Activated T-cell treated with anti-CD3 and anti-CD28 coated beads, Interleukin-2, amount 50 U/mL, for 72 hours (primary cell): Measurements from ENCODE around the gene ANKH. TPM values are rescaled to one million over a fixed set of nuclear protein-coding genes. Genes with fewer than 3 reads are reported as not detected.

Experiments
- ATAC-seq, 2 donors: fragments of 150-1000 bp; cut with Tn5 transposase; replicated peaks in 1 of 2; 2 replicates each; pipeline ENCODE4 v1.10.0; 2021; ENCODE audit warnings: moderate library complexity in 2 of 2, mild to moderate bottlenecking in 1 of 2
- DNase-seq, 2 donors: peaks; one replicate each; pipeline ENCODE4 v3.0.0; 2021 to 2022; ENCODE audit warnings: mixed read lengths in 1 of 2
- H3K27ac Mint-ChIP-seq: one replicate; pipeline ENCODE4 v1.8.0; 2022; ENCODE audit warnings: mild to moderate bottlenecking, moderate library complexity, mixed read lengths
- H3K27me3 Mint-ChIP-seq: one replicate; pipeline ENCODE4 v1.8.0; 2022; ENCODE audit warnings: low read depth, mixed read lengths
- H3K36me3 Mint-ChIP-seq, 2 donors: one replicate each; pipeline ENCODE4 v1.8.0; 2022; ENCODE audit warnings: mixed read lengths in 2 of 2, mild to moderate bottlenecking in 1 of 2; ENCODE audit not compliant: insufficient read depth in 2 of 2
- H3K4me1 Mint-ChIP-seq: one replicate; pipeline ENCODE4 v1.8.0; 2022; ENCODE audit warnings: low read depth, mixed read lengths
- H3K4me3 Mint-ChIP-seq, 2 donors: one replicate each; pipeline ENCODE4 v1.8.0; 2022; ENCODE audit warnings: mild to moderate bottlenecking in 2 of 2, mixed read lengths in 2 of 2, moderate library complexity in 2 of 2
- H3K9me3 Mint-ChIP-seq, 2 donors: one replicate each; pipeline ENCODE4 v1.8.0; 2022; ENCODE audit warnings: mixed read lengths in 2 of 2
- total RNA-seq, 2 donors: library from RNA; stranded (reverse); gene quantifications; one replicate each; pipeline ENCODE4 v1.2.3, GENCODE V29; 2022

The ANKH gene
- total RNA-seq, 2 donors from 2014 or later, result 86.3 to 103 TPM

- peaks cover 7% of the 10 kb centered on the region for H3K4me1 Mint-ChIP-seq
- DNase-seq (no peak), ATAC-seq (no peak)
- H3K27ac Mint-ChIP-seq, result no peak overlapping the region
- peaks cover 5 to 7% of the 10 kb centered on the region in 2 donors for H3K36me3 Mint-ChIP-seq
- no peak overlapping the region for H3K4me3 Mint-ChIP-seq
- H3K9me3 Mint-ChIP-seq, result no peaks in the 10 kb centered on the region
- no peaks in the 10 kb centered on the region for H3K27me3 Mint-ChIP-seq
These were observed 123.2 kb downstream of the ANKH start for GRCh38 chr5:14748180-14748900.

- peak; percentile 6 to 23 for DNase-seq
- Mint-ChIP-seq H3K36me3 (peaks cover 2 to 4% of the 10 kb centered on the region in 2 donors), H3K27me3 (no peaks in the 10 kb centered on the region), H3K27ac (no peak overlapping the region), H3K4me1 (peaks cover 24% of the 10 kb centered on the region), H3K4me3 (no peak overlapping the region), H3K9me3 (no peaks in the 10 kb centered on the region)
- ATAC-seq, result peak; percentile 65 to 81
These were observed 125.8 kb downstream of the ANKH start for GRCh38 chr5:14745753-14746152.

- ATAC-seq (no peak), DNase-seq (no peak)
- no peaks in the 10 kb centered on the region for H3K9me3 Mint-ChIP-seq
- no peak overlapping the region for H3K4me3 Mint-ChIP-seq
- H3K27ac Mint-ChIP-seq, result no peak overlapping the region
- peaks cover 24% of the 10 kb centered on the region for H3K4me1 Mint-ChIP-seq
- H3K27me3 Mint-ChIP-seq, result no peaks in the 10 kb centered on the region
- peaks cover 2 to 4% of the 10 kb centered on the region in 2 donors for H3K36me3 Mint-ChIP-seq
These were observed 126.4 kb downstream of the ANKH start for GRCh38 chr5:14745188-14745563.

- ATAC-seq (no peak), DNase-seq (no peak)
- H3K27ac Mint-ChIP-seq, result no peak overlapping the region
- peaks cover 24% of the 10 kb centered on the region for H3K4me1 Mint-ChIP-seq
- H3K4me3 Mint-ChIP-seq, result no peak overlapping the region
- no peaks in the 10 kb centered on the region for H3K27me3 Mint-ChIP-seq
- no peaks in the 10 kb centered on the region for H3K9me3 Mint-ChIP-seq
- peaks cover 2 to 4% of the 10 kb centered on the region in 2 donors for H3K36me3 Mint-ChIP-seq
These were observed 127.0 kb downstream of the ANKH start for GRCh38 chr5:14744296-14745187.

GRCh38 chr5:14743601-14744295 lies 127.8 kb downstream of the ANKH start:
- H3K4me1 Mint-ChIP-seq, result peaks cover 24% of the 10 kb centered on the region
- ATAC-seq, result no peak
- no peak overlapping the region for H3K4me3 Mint-ChIP-seq
- H3K9me3 Mint-ChIP-seq, result no peaks in the 10 kb centered on the region
- H3K27ac Mint-ChIP-seq, result no peak overlapping the region
- no peak for DNase-seq
- no peaks in the 10 kb centered on the region for H3K27me3 Mint-ChIP-seq
- H3K36me3 Mint-ChIP-seq, result peaks cover 2 to 4% of the 10 kb centered on the region in 2 donors

- Mint-ChIP-seq H3K27me3 (no peaks in the 10 kb centered on the region), H3K27ac (peak overlapping the region; percentile 2), H3K4me3 (no peak overlapping the region), H3K36me3 (peaks cover 2 to 4% of the 10 kb centered on the region in 2 donors), H3K9me3 (no peaks in the 10 kb centered on the region), H3K4me1 (peaks cover 24% of the 10 kb centered on the region)
- no peak for ATAC-seq
- DNase-seq, result no peak
These were observed 129.1 kb downstream of the ANKH start for GRCh38 chr5:14742498-14742897.

- no peak overlapping the region for H3K4me3 Mint-ChIP-seq
- DNase-seq (peak in 1 of 2 donors; percentile 7), ATAC-seq (peak; percentile 47 to 59)
- peaks cover 2 to 4% of the 10 kb centered on the region in 2 donors for H3K36me3 Mint-ChIP-seq
- H3K4me1 Mint-ChIP-seq, result peaks cover 24% of the 10 kb centered on the region
- no peaks in the 10 kb centered on the region for H3K9me3 Mint-ChIP-seq
- H3K27ac Mint-ChIP-seq, result no peak overlapping the region
- H3K27me3 Mint-ChIP-seq, result no peaks in the 10 kb centered on the region
These were observed 129.7 kb downstream of the ANKH start for GRCh38 chr5:14741801-14742440.

GRCh38 chr5:14741131-14741530 lies 130.4 kb downstream of the ANKH start:
- H3K36me3 Mint-ChIP-seq, result peaks cover 2 to 6% of the 10 kb centered on the region in 2 donors
- no peak overlapping the region for H3K27ac Mint-ChIP-seq
- H3K4me1 Mint-ChIP-seq, result peaks cover 24% of the 10 kb centered on the region
- no peak overlapping the region for H3K4me3 Mint-ChIP-seq
- no peaks in the 10 kb centered on the region for H3K9me3 Mint-ChIP-seq
- no peak for ATAC-seq
- no peak for DNase-seq
- no peaks in the 10 kb centered on the region for H3K27me3 Mint-ChIP-seq

GRCh38 chr5:14739981-14740380 lies 131.6 kb downstream of the ANKH start:
- ATAC-seq, result no peak
- Mint-ChIP-seq H3K36me3 (peaks cover 0 to 6% of the 10 kb centered on the region in 2 donors), H3K27ac (no peak overlapping the region), H3K4me1 (peaks cover 24% of the 10 kb centered on the region), H3K9me3 (no peaks in the 10 kb centered on the region), H3K4me3 (no peak overlapping the region), H3K27me3 (no peaks in the 10 kb centered on the region)
- DNase-seq, result no peak

GRCh38 chr5:14739538-14739937 lies 132.0 kb downstream of the ANKH start:
- H3K27me3 Mint-ChIP-seq, result no peaks in the 10 kb centered on the region
- no peak for ATAC-seq
- no peak for DNase-seq
- H3K9me3 Mint-ChIP-seq, result no peaks in the 10 kb centered on the region
- H3K4me1 Mint-ChIP-seq, result peaks cover 23% of the 10 kb centered on the region
- H3K27ac Mint-ChIP-seq, result no peak overlapping the region
- H3K4me3 Mint-ChIP-seq, result no peak overlapping the region
- peaks cover 0 to 6% of the 10 kb centered on the region in 2 donors for H3K36me3 Mint-ChIP-seq

GRCh38 chr5:14738050-14738449 lies 133.5 kb downstream of the ANKH start:
- Mint-ChIP-seq H3K27me3 (no peaks in the 10 kb centered on the region), H3K4me1 (peaks cover 16% of the 10 kb centered on the region), H3K4me3 (no peak overlapping the region), H3K27ac (no peak overlapping the region), H3K9me3 (no peaks in the 10 kb centered on the region), H3K36me3 (peaks cover 0 to 4% of the 10 kb centered on the region in 2 donors)
- no peak for ATAC-seq
- no peak for DNase-seq

- Mint-ChIP-seq H3K36me3 (peaks cover 0 to 4% of the 10 kb centered on the region in 2 donors), H3K27me3 (no peaks in the 10 kb centered on the region), H3K27ac (no peak overlapping the region), H3K9me3 (no peaks in the 10 kb centered on the region), H3K4me3 (no peak overlapping the region), H3K4me1 (peaks cover 12% of the 10 kb centered on the region)
- no peak for DNase-seq
- no peak for ATAC-seq
These were observed 134.3 kb downstream of the ANKH start for GRCh38 chr5:14737291-14737690.
